Gastrocnemius medialis (tissue), 4 donors: ENCODE data around the gene POU6F1. TPM values are rescaled to one million over a fixed set of nuclear protein-coding genes. Genes with fewer than 3 reads are reported as not detected.

Source experiments
- ATAC-seq, 2 donors: fragments of 150-250 bp; one replicate each; pipeline ENCODE4 v1.9.1; 2016
- DNase-seq, 2 donors: peaks; one replicate each; pipeline ENCODE4 v3.0.0-alpha.2; 2019
- H3K27ac ChIP-seq, 4 donors: fragments of 200-600 bp; sonication (generic); 1 replicate in 1 of 4; 2 replicates in 3 of 4; pipeline ENCODE4 v1.5.1; 2016 to 2018; ENCODE audit warnings: mild to moderate bottlenecking in 2 of 4, moderate library complexity in 1 of 4
- H3K27me3 ChIP-seq, 3 donors: fragments of 200-600 bp; sonication (generic) in 2 of 3; 1 replicate in 1 of 3; 2 replicates in 2 of 3; pipeline versions ENCODE4 v1.5.1 to v1.6.0; 2016 to 2019; ENCODE audit warnings: mild to moderate bottlenecking in 1 of 3, moderate library complexity in 1 of 3
- H3K36me3 ChIP-seq, 2 donors: fragments of 200-600 bp; sonication (generic) in 1 of 2; one replicate each; pipeline ENCODE4 v1.5.1; 2017 to 2018
- H3K4me1 ChIP-seq, 2 donors: fragments of 200-600 bp; sonication (generic) in 1 of 2; one replicate each; pipeline ENCODE4 v1.5.1; 2016 to 2017; ENCODE audit warnings: mild to moderate bottlenecking in 2 of 2
- H3K4me3 ChIP-seq, 4 donors: fragments of 200-600 bp; sonication (generic) in 3 of 4; 1 replicate in 1 of 4; 2 replicates in 3 of 4; pipeline ENCODE4 v1.5.1; 2016 to 2019; ENCODE audit warnings: mild to moderate bottlenecking in 2 of 4
- H3K9me3 ChIP-seq, 3 donors: fragments of 200-600 bp; sonication (generic) in 2 of 3; 1 replicate in 1 of 3; 2 replicates in 2 of 3; pipeline ENCODE4 v1.5.1; 2016 to 2019
- CTCF ChIP-seq, 5 experiments: fragments of 450-650 bp in 3 of 5; fragments of 200-600 bp in 2 of 5; sonication (generic) in 2 of 5; IDR thresholded peaks in 4 of 5; conservative IDR thresholded peaks in 1 of 5; 1 replicate in 4 of 5; 2 replicates in 1 of 5; pipeline ENCODE4 v1.5.1; 2016 to 2019; ENCODE audit warnings: antibody characterized with exemption in 5 of 5, mild to moderate bottlenecking in 3 of 5, moderate library complexity in 3 of 5
- POLR2A ChIP-seq, 2 donors: fragments of 450-650 bp; IDR thresholded peaks; one replicate each; pipeline ENCODE4 v1.6.1; 2017; ENCODE audit warnings: antibody characterized with exemption in 2 of 2, mild to moderate bottlenecking in 2 of 2, moderate library complexity in 2 of 2
- in situ Hi-C, 4 donors: fragments of 200-750 bp; cut with MboI; loops; one replicate each; pipeline versions ENCODE4 v1.15.0 to v1.8.0; 2017; ENCODE audit warnings: low sequenced_read_pairs in 4 of 4
- intact Hi-C: fragments of 100-400 bp; cut with DNase I; formaldehyde crosslinking; loops from one replicate; pipeline ENCODE4 v1.15.1; 2023; ENCODE audit warnings: low total_unique reads
- total RNA-seq, 4 donors: library from RNA; depleted of rRNA; stranded (reverse); fragments of >200 nt; gene quantifications; one replicate each; pipeline versions ENCODE4 v1.1.0 to v1.2.3, GENCODE V29; 2016

Gene POU6F1
- total RNA-seq, 4 donors from 2014 or later: 8.1 to 11.1 (median 9.9) TPM

- intact Hi-C loops (no loop called here), in situ Hi-C loops (no loop called here)
- Histone ChIP-seq H3K9me3 (no peaks in the 10 kb centered on the region), H3K27me3 (no peaks in the 10 kb centered on the region), H3K27ac (no peak overlapping the region), H3K4me3 (no peak overlapping the region), H3K36me3 (peaks cover 0 to 17% of the 10 kb centered on the region in 2 donors), H3K4me1 (no peaks in the 10 kb centered on the region)
- DNase-seq (no peak), ATAC-seq (no peak)
- TF ChIP-seq POLR2A (IDR thresholded peaks at IDR 0.05) (no peak), CTCF (IDR thresholded peaks at IDR 0.05 in 4 of 5, conservative IDR thresholded peaks at IDR 0.05 in 1 of 5) (no peak)
Observed at GRCh38 chr12:51208016-51208660, 9.7 kb downstream of the POU6F1 start.

- Histone ChIP-seq H3K9me3 (no peaks in the 10 kb centered on the region), H3K27ac (no peak overlapping the region), H3K4me1 (no peaks in the 10 kb centered on the region), H3K4me3 (no peak overlapping the region), H3K27me3 (no peaks in the 10 kb centered on the region), H3K36me3 (peaks cover 3 to 25% of the 10 kb centered on the region in 2 donors)
- in situ Hi-C loops: no loop called here
- ATAC-seq: no peak
- TF ChIP-seq CTCF (IDR thresholded peaks at IDR 0.05 in 4 of 5, conservative IDR thresholded peaks at IDR 0.05 in 1 of 5) (no peak), POLR2A (IDR thresholded peaks at IDR 0.05) (no peak)
- no peak for DNase-seq
- intact Hi-C loops: no loop called here
Observed at GRCh38 chr12:51205350-51205749, 12.5 kb downstream of the POU6F1 start.

- ATAC-seq: no peak
- Histone ChIP-seq H3K36me3 (peaks cover 3 to 34% of the 10 kb centered on the region in 2 donors), H3K9me3 (no peaks in the 10 kb centered on the region), H3K4me1 (no peaks in the 10 kb centered on the region), H3K27ac (no peak overlapping the region), H3K27me3 (no peaks in the 10 kb centered on the region), H3K4me3 (no peak overlapping the region)
- intact Hi-C loops: no loop called here
- no peak for DNase-seq
- no peak for TF ChIP-seq CTCF (IDR thresholded peaks at IDR 0.05 in 4 of 5, conservative IDR thresholded peaks at IDR 0.05 in 1 of 5)
- no peak for TF ChIP-seq POLR2A (IDR thresholded peaks at IDR 0.05)
- in situ Hi-C loops: no loop called here
Observed at GRCh38 chr12:51202718-51203117, 15.1 kb downstream of the POU6F1 start.

GRCh38 chr12:51200806-51201205 lies 17.1 kb downstream of the POU6F1 start:
- no peak for TF ChIP-seq CTCF (IDR thresholded peaks at IDR 0.05 in 4 of 5, conservative IDR thresholded peaks at IDR 0.05 in 1 of 5)
- no peak for TF ChIP-seq POLR2A (IDR thresholded peaks at IDR 0.05)
- ATAC-seq (no peak), DNase-seq (no peak)
- no peak overlapping the region for H3K27ac ChIP-seq
- no peak overlapping the region for H3K4me3 ChIP-seq
- in situ Hi-C loops: no loop called here
- no peaks in the 10 kb centered on the region for H3K9me3 ChIP-seq
- no peaks in the 10 kb centered on the region for H3K4me1 ChIP-seq
- H3K36me3 ChIP-seq: peaks cover 3 to 36% of the 10 kb centered on the region in 2 donors
- H3K27me3 ChIP-seq: no peaks in the 10 kb centered on the region
- intact Hi-C loops: no loop called here

GRCh38 chr12:51200156-51200555 lies 17.7 kb downstream of the POU6F1 start:
- Histone ChIP-seq H3K9me3 (no peaks in the 10 kb centered on the region), H3K4me3 (no peak overlapping the region), H3K27me3 (no peaks in the 10 kb centered on the region), H3K36me3 (peaks cover 3 to 36% of the 10 kb centered on the region in 2 donors), H3K27ac (no peak overlapping the region), H3K4me1 (no peaks in the 10 kb centered on the region)
- ATAC-seq (no peak), DNase-seq (no peak)
- in situ Hi-C loops: no loop called here
- TF ChIP-seq CTCF (IDR thresholded peaks at IDR 0.05 in 4 of 5, conservative IDR thresholded peaks at IDR 0.05 in 1 of 5) (no peak), POLR2A (IDR thresholded peaks at IDR 0.05) (no peak)
- intact Hi-C loops: no loop called here
